HL-60/S4 treated with retinoic acid at 250 ng/mL for 4 days and 3 days (cell line): ENCODE measurements around the gene JARID2.

ENCODE experiments used
- in situ Hi-C: fragments of 300-500 bp; cut with MboI; formaldehyde crosslinking; loops from 2 replicates; pipeline ENCODE4 v1.7.0; 2022; ENCODE audit warnings: low sequenced_read_pairs

Gene JARID2

DNA sequence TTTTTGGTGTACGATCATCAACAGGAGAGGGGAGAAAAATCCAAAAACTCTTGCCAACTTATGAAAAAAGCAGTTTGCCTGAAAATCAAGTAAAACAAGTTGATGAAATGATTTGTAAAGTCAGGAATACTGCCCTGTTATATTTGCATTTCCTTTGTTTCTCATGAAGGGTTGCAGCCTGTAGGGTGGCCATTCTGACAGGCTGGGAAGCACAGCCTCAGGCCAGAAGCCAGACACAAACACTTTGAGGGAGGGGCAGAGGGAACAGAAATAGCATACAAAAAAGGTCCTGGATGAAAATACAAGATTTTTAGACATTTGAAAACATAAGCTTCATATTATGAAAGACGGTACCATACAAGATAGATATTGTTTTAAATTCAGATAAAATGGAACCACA, 307.2 kb downstream of the JARID2 start:
- in situ Hi-C loops: no loop called here

DNA sequence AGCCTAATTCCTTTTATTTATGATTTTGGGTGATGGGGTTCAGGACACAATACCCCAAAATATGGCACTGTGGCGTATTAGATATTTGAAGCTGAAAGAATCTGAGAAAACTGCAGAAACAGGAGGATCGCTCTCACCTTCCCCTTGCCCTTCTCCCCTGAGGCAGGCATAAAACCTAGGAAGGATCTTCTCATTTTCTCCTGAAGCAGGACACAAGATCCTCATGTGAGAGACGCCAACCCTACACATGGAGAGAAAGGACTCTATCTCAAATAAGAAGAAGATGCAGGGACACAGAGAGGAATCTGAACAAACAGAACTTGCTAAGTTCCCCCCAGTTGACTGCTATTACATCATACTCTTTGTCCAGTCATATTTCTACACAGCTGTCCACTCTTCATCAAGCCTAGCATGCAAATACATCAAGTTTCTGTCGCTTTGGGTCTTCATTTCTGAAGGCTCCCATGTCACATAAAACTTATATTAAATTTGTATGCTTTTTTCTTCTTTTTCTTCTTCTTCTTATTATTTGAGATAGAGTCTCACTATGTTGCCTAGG, 307.9 kb downstream of the JARID2 start:
- in situ Hi-C loops: no loop called here

DNA sequence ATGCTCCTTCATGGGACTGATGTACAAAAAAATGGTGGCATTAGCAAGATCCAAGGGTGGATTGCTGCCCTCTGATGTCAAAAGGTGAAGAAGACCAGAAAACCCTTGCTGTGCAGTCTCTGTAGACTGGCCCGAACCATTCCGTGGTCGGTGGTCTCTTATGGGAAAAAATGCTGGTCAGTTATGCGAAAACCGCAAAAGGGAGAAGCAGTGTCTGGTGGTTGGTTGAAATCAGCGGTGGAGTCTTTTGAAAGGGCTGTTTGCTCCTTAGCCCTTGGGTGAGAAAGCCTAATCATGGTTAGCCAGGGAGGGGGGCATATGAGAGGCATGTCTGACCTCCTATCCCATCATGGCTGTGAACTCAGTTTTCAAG, 308.8 kb downstream of the JARID2 start:
- in situ Hi-C loops: no loop called here

DNA sequence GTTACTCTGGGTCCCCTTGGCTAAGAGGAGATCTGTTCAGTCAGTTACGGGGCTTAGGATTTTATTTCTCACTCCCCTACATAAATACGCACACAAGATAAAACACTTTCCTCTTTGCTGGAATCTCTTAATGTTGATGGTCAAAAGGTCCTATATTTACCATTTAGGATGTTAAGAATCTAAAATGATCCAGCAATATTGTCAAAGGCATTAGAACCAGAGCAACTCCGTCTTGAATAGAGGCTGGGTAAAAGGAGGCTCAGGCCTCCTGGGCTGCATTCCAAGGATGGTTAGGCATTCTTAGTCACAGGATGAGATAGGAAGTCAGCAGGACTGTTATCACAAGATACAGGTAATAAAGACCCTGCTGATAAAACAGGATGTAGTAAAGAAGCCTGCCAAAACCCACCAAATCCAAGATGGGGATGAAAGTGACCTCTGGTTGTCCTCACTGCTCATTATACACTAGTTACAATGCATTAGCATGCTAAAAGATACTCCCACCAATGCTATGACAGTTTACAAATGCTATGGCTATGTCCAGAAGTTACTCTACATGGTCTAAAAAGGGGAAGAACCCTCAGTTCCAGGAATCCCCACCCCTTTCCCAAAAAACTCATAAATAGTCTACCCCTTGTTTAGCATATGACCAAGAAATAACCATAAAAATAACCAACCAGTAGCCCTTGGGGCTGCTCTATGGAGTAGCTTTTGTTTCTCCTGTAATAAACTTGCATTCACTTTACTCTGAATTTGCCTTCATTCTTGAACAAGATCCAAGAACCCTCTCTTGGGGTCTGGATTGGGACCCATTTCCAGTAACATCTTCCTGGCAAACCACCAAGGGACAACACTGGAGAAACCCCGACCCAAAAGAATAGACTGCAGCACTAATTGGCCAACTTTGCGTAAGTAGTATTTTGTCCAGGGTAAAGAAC, 309.5 kb downstream of the JARID2 start:
- in situ Hi-C loops: no loop called here

DNA sequence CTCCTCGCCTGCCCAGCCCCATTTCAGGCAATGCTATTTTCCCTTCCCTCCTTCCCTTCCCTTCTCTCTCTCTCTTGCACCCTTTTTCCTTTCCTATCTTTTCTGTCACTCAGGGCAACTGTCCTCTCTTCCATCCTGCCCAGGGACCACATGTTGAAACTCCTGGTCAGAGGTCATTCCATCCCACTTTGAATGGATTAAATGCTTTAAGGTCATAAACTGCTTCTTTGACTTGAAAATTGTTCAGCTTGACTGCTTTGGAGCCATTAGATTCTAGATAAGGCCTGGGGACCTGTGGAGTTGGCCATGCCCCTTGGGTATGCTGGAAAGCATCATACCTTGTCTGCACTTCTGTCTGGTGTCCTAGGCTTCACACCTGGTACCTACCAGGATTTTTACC, 310.8 kb downstream of the JARID2 start:
- in situ Hi-C loops: no loop called here

DNA sequence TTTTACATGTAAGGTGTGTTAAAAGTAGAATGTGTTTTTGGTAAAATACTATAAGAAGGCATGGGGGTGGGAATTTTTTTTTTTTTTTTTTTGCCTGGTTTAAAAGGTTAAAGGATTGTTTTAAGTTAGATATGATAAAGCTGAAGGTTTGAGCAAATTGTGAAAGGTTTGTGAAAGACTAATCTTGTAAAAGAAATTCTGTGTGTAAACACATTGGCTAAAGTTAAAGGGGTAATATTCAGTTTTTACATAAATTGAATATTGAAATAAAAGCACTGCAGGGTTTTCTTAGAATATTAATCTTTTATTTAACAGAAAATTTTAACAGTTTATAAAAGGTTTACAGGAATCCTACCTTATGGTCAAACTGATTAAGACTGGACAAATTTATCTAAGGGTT, 311.3 kb downstream of the JARID2 start:
- in situ Hi-C loops: no loop called here

DNA sequence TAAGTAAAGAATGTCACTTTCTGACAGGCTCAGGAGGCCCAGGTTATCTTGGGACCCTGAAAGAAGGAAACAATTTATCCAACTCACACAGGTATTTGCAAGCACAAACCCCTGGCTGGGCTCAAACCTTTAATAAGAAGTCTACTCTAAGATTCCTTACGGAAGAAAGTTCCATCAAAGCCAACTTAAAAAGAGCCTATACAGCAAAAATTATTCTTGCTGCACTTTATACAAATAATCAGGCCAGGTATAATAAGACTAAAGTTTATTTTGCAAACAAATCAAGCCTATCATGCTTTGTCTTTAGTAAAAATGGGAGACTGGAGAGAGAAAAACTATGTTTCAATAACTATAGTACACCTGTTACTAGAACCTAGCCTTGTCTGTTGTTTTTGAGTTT, 314.8 kb downstream of the JARID2 start:
- in situ Hi-C loops: no loop called here

DNA sequence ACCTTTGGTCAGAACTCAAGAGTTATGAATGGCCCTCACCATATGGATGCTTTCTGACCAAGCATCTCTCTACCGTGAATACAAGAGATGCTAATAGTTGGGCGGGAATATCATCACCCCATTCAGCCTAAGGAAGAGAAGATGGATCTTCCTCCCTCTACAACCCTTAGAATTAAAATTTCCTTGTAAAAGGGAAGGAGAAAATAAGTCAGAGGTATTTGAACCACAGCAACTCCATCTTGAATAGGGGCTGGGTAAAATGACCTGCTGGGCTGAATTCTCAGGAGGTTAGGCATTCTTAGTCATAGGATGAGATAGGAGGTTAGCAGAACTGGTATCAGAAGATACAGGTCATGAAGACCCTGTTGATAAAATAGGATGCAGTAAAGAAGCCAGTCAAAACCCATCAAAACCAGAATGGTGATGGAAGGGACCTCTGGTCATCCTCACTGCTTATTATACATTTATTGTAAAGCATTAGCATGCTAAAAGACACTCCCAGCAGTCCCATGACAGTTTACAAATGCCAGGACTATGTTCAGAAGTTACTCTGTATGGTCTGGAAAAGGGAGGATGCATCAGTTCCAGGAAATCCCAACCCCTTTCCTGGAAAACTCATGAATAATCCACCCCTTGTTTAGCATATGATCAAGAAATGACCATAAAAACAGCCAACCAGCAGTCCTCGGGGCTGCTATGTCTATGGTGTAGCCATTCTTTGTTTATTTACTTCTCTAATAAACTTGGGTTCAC, 315.8 kb downstream of the JARID2 start:
- in situ Hi-C loops: no loop called here

DNA sequence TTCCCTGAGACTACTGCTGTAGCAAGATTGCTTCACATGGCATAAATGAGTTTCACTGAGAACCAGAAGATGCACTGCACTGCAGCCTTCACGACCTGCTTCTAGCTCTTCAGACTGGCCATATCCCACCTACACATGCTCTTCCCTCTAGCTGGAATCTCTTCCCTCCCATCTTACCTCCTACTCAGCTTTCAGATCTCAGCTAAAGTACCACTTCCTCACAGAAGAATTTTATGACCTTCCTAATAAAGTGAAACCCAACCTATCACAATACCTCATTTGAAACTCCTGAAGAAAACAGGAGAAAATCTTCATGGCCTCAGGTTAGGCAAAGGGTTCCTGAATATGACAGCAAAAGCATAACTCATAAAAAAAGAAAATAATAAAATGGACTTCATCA, 317.1 kb downstream of the JARID2 start:
- in situ Hi-C loops: no loop called here

DNA sequence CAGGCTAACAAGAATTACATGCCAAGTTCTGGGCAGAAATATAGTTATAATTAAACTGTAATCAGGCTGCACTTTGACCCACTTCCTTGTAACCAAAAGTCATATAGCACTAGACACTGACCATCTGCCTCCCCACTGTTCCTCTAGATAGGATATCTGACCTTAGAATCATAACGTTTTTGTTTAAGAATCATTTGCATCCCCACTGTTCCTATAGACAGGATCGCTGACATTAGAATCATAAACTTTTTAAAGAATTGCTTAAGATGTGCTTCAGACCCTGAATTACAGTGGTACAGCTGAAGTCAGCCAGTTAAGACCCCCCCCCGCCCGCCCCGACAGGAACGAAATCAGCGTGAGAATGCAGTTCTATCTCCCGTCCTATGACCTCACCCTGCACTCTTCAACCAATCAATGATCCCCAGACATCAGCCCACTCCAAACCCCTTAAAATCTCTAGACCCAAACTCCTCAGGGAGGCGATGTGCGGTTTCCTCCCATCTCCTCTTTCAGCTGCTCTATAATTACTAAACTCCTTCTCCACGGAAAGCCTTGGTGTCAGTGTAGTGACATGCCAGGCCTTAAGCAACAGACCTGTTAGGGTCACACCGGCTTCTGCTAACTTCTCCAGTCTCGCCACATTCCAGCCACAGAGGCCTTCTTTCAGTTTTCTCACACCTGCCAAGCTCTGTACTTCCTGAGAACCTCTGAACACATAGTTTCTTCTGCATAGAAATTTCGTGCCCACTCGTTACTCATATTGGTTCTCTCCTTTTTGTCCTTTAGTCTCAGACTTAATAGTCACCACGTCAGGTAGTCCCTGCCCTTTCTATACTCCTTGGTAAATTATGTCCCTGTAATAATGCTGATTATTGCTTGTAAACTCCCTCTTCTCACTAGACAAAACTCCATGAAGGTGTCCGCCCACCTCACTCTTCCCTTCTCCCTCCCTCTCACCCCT, 323.4 kb downstream of the JARID2 start:
- in situ Hi-C loops: no loop called here

DNA sequence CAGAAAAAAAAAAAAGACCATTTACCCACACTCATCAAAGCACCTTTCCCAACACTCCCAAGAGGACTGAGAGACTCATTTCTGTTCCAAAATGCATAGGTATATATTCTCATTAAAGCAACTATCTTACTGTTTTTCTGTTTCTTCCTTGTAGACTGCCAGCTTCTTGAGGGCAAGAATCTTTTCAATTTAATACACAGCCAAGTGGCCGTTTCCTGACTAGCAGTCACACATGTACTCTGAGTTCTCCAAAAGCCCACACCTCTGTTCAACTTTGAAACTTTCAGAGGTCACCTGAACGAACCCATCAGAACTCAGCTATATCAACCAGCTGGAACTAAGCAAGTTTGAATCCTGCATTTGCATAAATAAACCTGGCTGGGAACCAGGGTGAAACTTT, 324.3 kb downstream of the JARID2 start:
- in situ Hi-C loops: no loop called here
